PC-9 (cell line): ENCODE results near the gene CCDC71L.

Source experiments
- CTCF ChIP-seq: fragments of 200-600 bp; sonication (generic); conservative IDR thresholded peaks from 2 replicates; pipeline ENCODE4 v1.6.1; 2017; ENCODE audit warnings: mixed run types, antibody characterized with exemption, mild to moderate bottlenecking, moderate library complexity
- EZH2 ChIP-seq: fragments of 200-600 bp; sonication (generic); IDR thresholded peaks from 2 replicates; pipeline ENCODE4 v1.8.0; 2017; ENCODE audit warnings: antibody characterized with exemption, low read depth

- TF ChIP-seq CTCF (no peak), EZH2 (no peak)
These were observed 30.3 kb downstream of the CCDC71L start for GRCh38 chr7:106630648-106631047.
